Measurements from ENCODE around the gene MTA2. TPM values are rescaled to one million over a fixed set of nuclear protein-coding genes. Genes with fewer than 3 reads are reported as not detected.

MTA2 gene
- total RNA-seq, 1 donor = 110 TPM

DNA sequence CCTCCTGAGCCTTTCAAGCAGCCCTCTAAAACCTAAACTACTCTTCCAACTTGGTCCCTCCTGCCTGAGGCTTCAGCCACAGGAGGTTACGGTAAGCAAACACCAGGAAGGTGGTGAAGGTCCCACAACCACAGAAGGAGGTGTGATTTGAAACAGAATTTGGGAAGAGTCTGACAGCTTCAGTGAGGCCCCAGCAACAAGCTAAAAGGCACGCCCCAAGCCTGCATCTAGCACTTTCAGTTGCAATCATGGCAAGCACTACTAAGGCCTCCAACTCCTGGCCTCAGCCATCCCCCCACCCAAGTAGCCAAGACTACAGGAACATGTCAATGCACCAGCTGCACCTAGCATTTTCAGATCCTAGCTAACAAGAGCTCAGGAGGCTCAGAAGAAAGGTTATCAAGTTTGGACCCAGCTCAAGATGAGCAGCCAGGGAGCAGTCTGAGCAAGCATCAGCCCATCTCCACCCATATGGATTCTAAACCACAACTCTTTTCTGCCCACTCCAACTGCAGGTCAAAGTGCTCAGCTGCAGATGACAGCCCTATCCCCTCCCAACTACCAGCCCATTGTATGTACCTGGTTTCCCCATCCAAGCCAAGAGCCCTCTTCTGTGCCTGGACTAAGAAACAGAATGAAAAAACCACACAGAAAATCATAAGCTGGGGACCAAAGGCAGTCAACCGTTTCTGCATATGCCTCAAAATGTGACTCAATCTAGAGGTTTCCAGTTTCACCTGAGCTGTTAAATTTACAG is 44.6 kb downstream of the MTA2 start:
- peak overlapping the region; percentile 22 for H3K4me3 ChIP-seq (ENCODE audit: low read depth, low read length)
- TF ChIP-seq, protein P1, sequence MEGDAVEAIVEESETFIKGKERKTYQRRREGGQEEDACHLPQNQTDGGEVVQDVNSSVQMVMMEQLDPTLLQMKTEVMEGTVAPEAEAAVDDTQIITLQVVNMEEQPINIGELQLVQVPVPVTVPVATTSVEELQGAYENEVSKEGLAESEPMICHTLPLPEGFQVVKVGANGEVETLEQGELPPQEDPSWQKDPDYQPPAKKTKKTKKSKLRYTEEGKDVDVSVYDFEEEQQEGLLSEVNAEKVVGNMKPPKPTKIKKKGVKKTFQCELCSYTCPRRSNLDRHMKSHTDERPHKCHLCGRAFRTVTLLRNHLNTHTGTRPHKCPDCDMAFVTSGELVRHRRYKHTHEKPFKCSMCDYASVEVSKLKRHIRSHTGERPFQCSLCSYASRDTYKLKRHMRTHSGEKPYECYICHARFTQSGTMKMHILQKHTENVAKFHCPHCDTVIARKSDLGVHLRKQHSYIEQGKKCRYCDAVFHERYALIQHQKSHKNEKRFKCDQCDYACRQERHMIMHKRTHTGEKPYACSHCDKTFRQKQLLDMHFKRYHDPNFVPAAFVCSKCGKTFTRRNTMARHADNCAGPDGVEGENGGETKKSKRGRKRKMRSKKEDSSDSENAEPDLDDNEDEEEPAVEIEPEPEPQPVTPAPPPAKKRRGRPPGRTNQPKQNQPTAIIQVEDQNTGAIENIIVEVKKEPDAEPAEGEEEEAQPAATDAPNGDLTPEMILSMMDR (IDR thresholded peaks at IDR 0.05; ENCODE audit: insufficient read depth, low read length) = no peak
- peak; percentile 49 for DNase-seq (ENCODE audit: low read depth)

DNA sequence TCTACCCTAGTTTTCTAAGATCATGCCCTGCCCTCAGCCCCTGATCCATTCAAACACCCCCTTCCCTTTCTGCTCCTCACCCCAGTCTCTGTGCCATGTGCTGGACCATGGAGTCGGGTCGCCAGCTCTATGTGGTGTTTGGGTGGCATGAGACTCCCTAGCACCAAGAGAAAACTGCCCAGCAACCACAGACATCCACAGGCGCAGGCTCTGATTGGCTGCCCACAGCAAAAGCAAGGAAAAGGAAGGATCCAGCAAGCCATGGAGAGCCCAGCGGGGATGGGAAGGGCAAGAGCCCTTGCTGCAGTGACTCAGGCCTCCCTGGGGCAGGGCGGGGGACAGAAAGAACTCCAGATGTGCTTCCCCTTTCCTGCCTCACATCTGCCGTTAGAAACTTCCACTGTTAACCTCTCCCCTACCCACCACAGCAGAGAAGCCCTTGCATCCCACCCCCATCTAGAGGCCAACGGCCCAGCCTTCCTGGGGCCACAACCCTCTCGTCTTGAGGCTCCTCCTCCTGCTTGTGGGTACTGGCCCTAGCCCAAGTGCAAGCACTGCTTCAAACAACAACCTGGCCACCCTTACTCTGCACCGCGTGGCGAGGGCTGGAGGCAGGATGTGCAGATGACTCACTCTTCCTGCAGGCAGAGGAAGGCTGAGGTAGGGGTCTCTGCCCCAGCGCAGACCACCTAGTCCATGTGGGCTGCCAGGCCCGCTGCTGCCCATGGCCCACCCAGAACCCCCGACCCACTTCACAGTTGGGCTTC is 45.4 kb downstream of the MTA2 start:
- peak overlapping the region; percentile 48 for H3K4me3 ChIP-seq (ENCODE audit: low read depth, low read length)
- peak; percentile 95 for DNase-seq (ENCODE audit: low read depth)
- TF ChIP-seq, protein P1 (IDR thresholded peaks at IDR 0.05; ENCODE audit: insufficient read depth, low read length) = no peak

DNA sequence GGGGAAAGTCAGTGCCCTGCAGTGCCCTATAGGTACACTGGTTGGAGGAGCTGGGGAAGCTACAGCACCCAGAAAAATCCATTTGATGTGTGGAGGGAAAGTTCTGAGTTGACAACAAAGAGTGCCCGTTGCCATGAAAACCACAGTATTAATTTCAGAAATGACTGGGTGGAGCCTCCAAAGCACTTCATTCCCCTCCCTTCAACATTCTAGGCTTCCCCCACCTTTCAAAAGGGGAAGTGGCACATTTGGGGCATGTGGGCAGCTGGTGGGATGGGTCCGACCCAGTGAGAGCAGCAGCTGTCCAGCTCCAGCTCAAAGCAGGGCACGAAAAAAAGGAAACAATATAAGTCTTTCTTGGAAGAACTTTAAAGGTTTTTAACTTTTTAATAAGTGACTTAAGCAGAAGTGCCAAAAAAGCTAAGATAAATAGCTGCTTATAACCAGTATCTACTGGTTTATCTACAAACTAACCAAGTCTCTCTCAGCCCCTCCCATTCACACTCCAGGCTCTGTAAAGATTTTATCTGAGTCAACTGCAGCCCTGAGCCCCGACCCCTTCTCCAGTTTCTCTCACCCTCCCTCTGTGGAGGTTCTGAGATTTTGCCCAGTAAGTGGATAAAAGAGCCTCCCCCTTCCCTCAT is 46.1 kb downstream of the MTA2 start:
- TF ChIP-seq, protein P1 (IDR thresholded peaks at IDR 0.05; ENCODE audit: insufficient read depth, low read length) = no peak
- DNase-seq (ENCODE audit: low read depth) = peak; percentile 62
- H3K4me3 ChIP-seq (ENCODE audit: low read depth, low read length) = peak overlapping the region; percentile 48

DNA sequence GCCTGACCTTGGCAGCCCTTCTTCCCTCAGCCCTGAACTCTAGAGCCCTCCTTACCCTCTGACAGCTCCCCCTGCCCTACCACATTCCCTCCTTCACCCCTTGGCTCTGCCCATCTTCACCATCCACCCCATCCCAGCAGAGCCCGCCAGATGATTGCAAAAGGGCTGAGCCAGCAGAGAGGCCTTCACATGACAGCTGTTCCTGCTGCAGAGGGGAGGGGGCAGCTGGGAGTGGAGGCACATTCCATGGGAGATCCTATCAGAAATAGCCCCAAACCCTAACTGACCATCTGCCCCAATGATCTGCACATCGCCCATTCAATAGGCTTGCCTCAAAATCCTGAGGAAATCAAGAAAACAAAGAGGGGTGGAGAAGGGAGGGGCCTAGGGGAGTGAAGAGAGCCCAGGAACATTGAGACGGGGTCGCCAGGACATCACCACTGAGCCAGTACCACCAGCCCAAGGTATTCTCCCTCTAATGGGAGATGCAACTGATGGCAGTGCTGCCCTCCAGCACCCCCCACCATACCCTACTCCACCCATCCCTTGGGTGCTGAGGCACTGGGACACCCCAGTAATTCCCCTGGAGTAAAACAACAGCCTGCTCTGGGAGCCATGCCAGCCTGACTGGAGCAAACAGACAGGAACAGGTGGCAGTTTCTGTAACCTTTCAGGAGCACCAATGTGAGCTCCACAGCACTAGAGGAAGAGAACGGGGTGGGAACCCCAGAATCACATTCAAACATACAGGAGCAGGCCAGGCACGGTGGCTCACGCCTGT is 47.1 kb downstream of the MTA2 start:
- peak overlapping the region; percentile 13 for H3K4me3 ChIP-seq (ENCODE audit: low read depth, low read length)
- no peak for DNase-seq (ENCODE audit: low read depth)
- TF ChIP-seq, protein P1 (IDR thresholded peaks at IDR 0.05; ENCODE audit: insufficient read depth, low read length) = no peak

DNA sequence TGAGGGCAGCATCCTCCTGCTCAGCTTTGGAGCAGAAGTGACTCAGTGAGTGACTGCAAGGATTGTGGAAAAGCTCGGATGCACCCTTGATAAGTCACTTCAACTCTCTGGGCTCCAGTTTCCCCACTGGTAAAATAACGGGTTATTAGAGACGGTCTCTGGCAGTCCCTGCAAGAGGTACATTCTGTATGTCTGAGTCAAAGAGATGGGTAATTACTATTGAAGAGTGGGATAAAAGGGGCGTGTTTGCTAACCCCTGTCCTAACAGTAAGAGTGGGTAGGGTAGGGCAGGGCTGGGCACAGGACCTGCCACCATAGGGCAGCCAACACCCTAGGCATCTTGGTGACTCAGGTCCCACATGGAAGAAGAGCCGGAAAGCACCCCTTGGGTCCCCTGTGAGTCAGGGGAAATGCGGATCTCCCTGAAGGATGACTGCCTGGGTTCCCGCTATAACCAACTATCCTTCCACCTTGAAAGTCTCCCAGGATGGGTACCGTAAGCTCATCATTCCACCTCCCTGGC is 47.8 kb downstream of the MTA2 start:
- TF ChIP-seq, protein P1 (IDR thresholded peaks at IDR 0.05; ENCODE audit: insufficient read depth, low read length) = no peak
- DNase-seq (ENCODE audit: low read depth) = peak; percentile 78
- H3K4me3 ChIP-seq (ENCODE audit: low read depth, low read length) = peak overlapping the region; percentile 32

All from fibroblast of the aortic adventitia (primary cell).